Measurements from ENCODE around the gene KRTAP10-11. TPM values are rescaled to one million over a fixed set of nuclear protein-coding genes. Genes with fewer than 3 reads are reported as not detected.

Gene KRTAP10-11
- total and polyA plus RNA-seq, 8 donors: not detected

GRCh38 chr21:44628707-44629391 is 17.4 kb upstream of the KRTAP10-11 start:
- Histone ChIP-seq H3K4me3 (no peak overlapping the region), H3K4me1 (no peaks in the 10 kb centered on the region), H3K27ac (no peak overlapping the region), H3K9me3 (peaks cover 3 to 37% of the 10 kb centered on the region in 2 donors), H3K27me3 (peaks cover 0 to 26% of the 10 kb centered on the region in 2 donors), H3K36me3 (no peaks in the 10 kb centered on the region)
- DNase-seq (peak in 1 of 4 donors; percentile 39), ATAC-seq (no peak)
- intact Hi-C loops (cut with DNase I): no loop called here
- TF ChIP-seq CTCF (IDR thresholded peaks at IDR 0.05): no peak

DNA sequence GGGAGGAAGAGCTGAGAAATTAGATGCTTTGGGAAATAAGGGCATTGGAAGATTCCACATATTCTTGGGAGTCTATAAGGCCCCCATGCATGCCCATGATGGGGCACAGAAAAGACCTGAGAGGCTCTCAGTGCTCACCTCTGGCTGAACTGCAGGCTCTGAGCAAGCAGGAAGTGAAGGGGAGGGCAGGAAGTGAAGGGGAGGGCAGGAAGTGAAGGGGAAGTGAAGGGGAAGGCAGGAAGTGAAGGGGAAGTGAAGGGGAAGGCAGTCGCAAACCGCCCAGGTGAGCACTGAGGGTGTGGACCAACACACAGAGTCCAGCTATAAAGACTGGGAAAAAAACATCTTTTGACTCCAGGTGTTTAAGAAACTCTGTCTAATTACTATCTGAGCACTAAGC is 15.8 kb upstream of the KRTAP10-11 start:
- Histone ChIP-seq H3K27me3 (peaks cover 0 to 27% of the 10 kb centered on the region in 2 donors), H3K4me3 (no peak overlapping the region), H3K27ac (no peak overlapping the region), H3K36me3 (no peaks in the 10 kb centered on the region), H3K9me3 (peaks cover 0 to 23% of the 10 kb centered on the region in 2 donors), H3K4me1 (no peaks in the 10 kb centered on the region)
- ATAC-seq (no peak), DNase-seq (no peak)
- intact Hi-C loops (cut with DNase I): no loop called here
- TF ChIP-seq CTCF (IDR thresholded peaks at IDR 0.05): no peak

DNA sequence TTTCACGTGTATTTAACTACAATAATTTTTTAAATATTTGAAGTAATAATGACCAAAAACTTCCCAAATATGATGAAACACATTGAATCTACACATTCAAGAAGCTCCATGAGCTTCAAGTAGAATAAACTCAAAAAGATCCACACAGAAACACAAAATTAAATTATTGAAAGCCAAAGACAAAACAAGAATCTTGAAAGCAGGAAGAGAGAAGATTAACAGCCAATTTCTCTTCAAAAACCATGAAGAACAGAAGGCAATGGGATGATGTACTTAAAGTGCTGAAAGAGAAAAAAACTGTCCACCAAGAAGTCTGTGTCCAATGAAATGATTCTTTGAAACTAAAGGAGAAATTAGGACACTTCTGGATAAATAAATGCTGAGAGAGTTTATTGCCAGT is 14.1 kb upstream of the KRTAP10-11 start:
- Histone ChIP-seq H3K36me3 (no peaks in the 10 kb centered on the region), H3K4me1 (no peaks in the 10 kb centered on the region), H3K27ac (no peak overlapping the region), H3K27me3 (peaks cover 0 to 31% of the 10 kb centered on the region in 2 donors), H3K4me3 (no peak overlapping the region), H3K9me3 (peaks cover 0 to 23% of the 10 kb centered on the region in 2 donors)
- no peak for DNase-seq
- ATAC-seq: no peak
- intact Hi-C loops (cut with DNase I): no loop called here
- no peak for TF ChIP-seq CTCF (IDR thresholded peaks at IDR 0.05)

DNA sequence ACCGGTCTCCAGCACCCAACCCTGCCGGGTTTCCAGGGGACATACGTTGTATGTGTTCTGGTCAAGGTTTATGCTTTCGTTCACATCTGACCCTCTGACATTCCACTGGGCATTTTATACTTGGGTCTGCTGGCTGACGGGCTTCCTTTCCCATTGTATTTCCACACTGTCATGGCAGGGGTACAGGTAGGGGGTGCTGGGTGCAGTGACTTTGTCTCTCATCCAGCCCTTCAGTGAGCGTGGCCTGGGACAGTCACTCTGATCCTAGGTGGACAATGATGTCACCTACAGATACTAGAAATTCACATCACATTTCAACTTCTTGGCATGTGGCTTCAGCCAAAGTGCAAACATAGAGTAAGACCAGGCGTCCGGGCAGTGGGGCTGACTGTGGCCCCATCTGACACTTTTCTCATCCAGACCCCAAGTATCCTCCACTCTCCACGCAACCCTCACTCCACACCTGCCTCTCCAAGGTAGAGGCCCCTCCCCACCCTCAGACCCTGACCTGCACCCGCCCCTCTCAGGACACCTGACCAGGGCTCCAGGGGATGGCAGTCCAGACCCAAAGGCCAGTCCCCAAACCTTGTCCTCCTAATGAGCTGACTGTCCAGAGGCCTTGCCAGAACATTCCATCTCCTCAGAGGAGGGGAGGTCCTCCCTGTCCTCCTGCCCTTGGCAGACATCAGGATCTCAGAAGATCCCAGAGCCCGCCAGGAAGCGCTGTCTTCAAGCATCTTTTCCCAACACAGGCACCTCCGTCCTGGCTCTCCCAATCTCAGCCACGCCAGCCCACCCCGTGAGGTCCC is 9.8 kb upstream of the KRTAP10-11 start:
- TF ChIP-seq CTCF (IDR thresholded peaks at IDR 0.05): no peak
- H3K9me3 ChIP-seq: peaks cover 0 to 24% of the 10 kb centered on the region in 2 donors
- no peak overlapping the region for H3K4me3 ChIP-seq
- ATAC-seq: no peak
- H3K27me3 ChIP-seq: peaks cover 0 to 28% of the 10 kb centered on the region in 2 donors
- intact Hi-C loops (cut with DNase I): no loop called here
- no peak overlapping the region for H3K27ac ChIP-seq
- H3K36me3 ChIP-seq: no peaks in the 10 kb centered on the region
- no peaks in the 10 kb centered on the region for H3K4me1 ChIP-seq
- peak in 1 of 4 donors; percentile 39 for DNase-seq
